RCC 7860 (cell line): ENCODE data around the gene ZNF385B.
"Not testable (repeated sequence)": the region's sequence is repeated elsewhere in the genome, so short reads cannot be mapped to it uniquely, and the experiment has no call there.

Source experiments
- DNase-seq: peaks from one replicate; pipeline ENCODE4 v3.0.0-alpha.2; 2015; ENCODE audit warnings: low spot score
- FAIRE-seq: peaks from 2 replicates; lab custom pipeline; 2012; peaks lifted over from hg19 to GRCh38; lab: Jason Lieb, UNC

The ZNF385B gene

GRCh38 chr2:179805001-179805400 lies 56.4 kb downstream of the ZNF385B start:
- DNase-seq (no peak), FAIRE-seq (no peak)

- no peak for DNase-seq
- FAIRE-seq: no peak
These were observed 57.2 kb downstream of the ZNF385B start for GRCh38 chr2:179804206-179804605.

- DNase-seq (no peak), FAIRE-seq (no peak)
These were observed 59.1 kb downstream of the ZNF385B start for GRCh38 chr2:179802051-179802882.

GRCh38 chr2:179800776-179801175 lies 60.6 kb downstream of the ZNF385B start:
- no peak for FAIRE-seq

GRCh38 chr2:179796213-179797007 lies 65.0 kb downstream of the ZNF385B start:
- no peak for FAIRE-seq
- DNase-seq: no peak

More at GRCh38 chr2:179800776-179801175, 60.6 kb downstream of the ZNF385B start:
- DNase-seq: no peak

GRCh38 chr2:179793902-179794301 lies 67.5 kb downstream of the ZNF385B start:
- FAIRE-seq: no peak
- no peak for DNase-seq

- no peak for DNase-seq
- no peak for FAIRE-seq
These were observed 68.2 kb downstream of the ZNF385B start for GRCh38 chr2:179793238-179793637.

- DNase-seq (no peak), FAIRE-seq (no peak)
These were observed 70.9 kb downstream of the ZNF385B start for GRCh38 chr2:179790235-179791217.

- no peak for FAIRE-seq
- no peak for DNase-seq
These were observed 73.3 kb downstream of the ZNF385B start for GRCh38 chr2:179788104-179788503.

GRCh38 chr2:179787601-179788000 lies 73.8 kb downstream of the ZNF385B start:
- FAIRE-seq: no peak
- no peak for DNase-seq

- FAIRE-seq: no peak
- DNase-seq: no peak
These were observed 75.5 kb downstream of the ZNF385B start for GRCh38 chr2:179785902-179786301.

GRCh38 chr2:179782346-179782745 lies 79.1 kb downstream of the ZNF385B start:
- not testable (repeated sequence) for FAIRE-seq, DNase-seq

- no peak for FAIRE-seq
- no peak for DNase-seq
These were observed 87.4 kb downstream of the ZNF385B start for GRCh38 chr2:179773986-179774385.

GRCh38 chr2:179772346-179772745 lies 89.1 kb downstream of the ZNF385B start:
- DNase-seq (no peak), FAIRE-seq (no peak)

- DNase-seq: no peak
- FAIRE-seq: no peak
These were observed 89.6 kb downstream of the ZNF385B start for GRCh38 chr2:179771791-179772190.

- no peak for DNase-seq
- no peak for FAIRE-seq
These were observed 91.4 kb downstream of the ZNF385B start for GRCh38 chr2:179770029-179770428.

GRCh38 chr2:179769323-179769722 lies 92.1 kb downstream of the ZNF385B start:
- FAIRE-seq (no peak), DNase-seq (no peak)

- DNase-seq (no peak), FAIRE-seq (no peak)
These were observed 92.6 kb downstream of the ZNF385B start for GRCh38 chr2:179768765-179769164.

GRCh38 chr2:179765666-179766065 lies 95.7 kb downstream of the ZNF385B start:
- DNase-seq: no peak
- no peak for FAIRE-seq

- FAIRE-seq (no peak), DNase-seq (no peak)
These were observed 96.7 kb downstream of the ZNF385B start for GRCh38 chr2:179764710-179765109.

- FAIRE-seq: no peak
These were observed 102.8 kb downstream of the ZNF385B start for GRCh38 chr2:179758636-179759035.

More at GRCh38 chr2:179758636-179759035, 102.8 kb downstream of the ZNF385B start:
- DNase-seq: no peak
